ENCODE measurements around the gene LEPROT. TPM values are rescaled to one million over a fixed set of nuclear protein-coding genes. Genes with fewer than 3 reads are reported as not detected.

The LEPROT gene
- polyA plus RNA-seq, 1 donor (not counting 4 experiments of a cell fraction or from before 2014, with no cell fraction given): 82.5 TPM

DNA sequence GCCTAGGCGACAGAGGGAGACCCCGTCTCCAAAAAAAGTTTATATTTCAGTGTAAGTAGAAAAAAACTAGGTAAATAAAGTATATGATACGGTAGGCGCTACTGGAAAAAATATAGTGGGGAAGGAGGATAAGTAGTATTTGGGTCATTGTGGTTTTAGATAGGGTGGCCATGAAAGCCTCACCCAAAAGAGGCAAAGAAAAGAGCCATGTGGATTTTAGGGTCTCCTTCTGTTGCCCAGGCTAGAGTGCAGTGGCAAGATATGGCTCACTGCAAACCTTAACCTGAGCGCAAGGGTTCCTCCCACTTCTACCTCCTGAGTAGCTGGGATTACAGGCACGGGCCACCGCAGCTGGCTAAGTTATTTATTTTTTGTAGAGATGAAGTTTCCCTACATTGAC, 17.1 kb downstream of the LEPROT start:
- Histone ChIP-seq H3K4me2 (ENCODE audit: control insufficient read depth, extremely low read depth, insufficient read depth, low read depth, low read length) (no peak overlapping the region), H3K36me3 (ENCODE audit: control insufficient read depth in 2 of 2, extremely low read depth in 1 of 2, insufficient read depth in 2 of 2, low read length in 2 of 2) (no peaks in the 10 kb centered on the region), H3K9ac (ENCODE audit: control insufficient read depth, extremely low read depth, insufficient read depth, low read length) (no peak overlapping the region), H4K20me1 (ENCODE audit: control insufficient read depth, extremely low read depth, insufficient read depth, low read length) (no peaks in the 10 kb centered on the region), H3K27me3 (ENCODE audit: control insufficient read depth, extremely low read depth, insufficient read depth, low read length) (no peaks in the 10 kb centered on the region), H3K4me1 (ENCODE audit: control insufficient read depth, extremely low read depth, insufficient read depth, low read length) (peaks cover 21% of the 10 kb centered on the region), H3K9me1 (ENCODE audit: control insufficient read depth, extremely low read depth, insufficient read depth, low read length) (no peaks in the 10 kb centered on the region), H3K4me3 (ENCODE audit: control insufficient read depth in 2 of 3, extremely low read depth in 1 of 3, insufficient read depth in 2 of 3, low read depth in 1 of 3, low read length in 3 of 3) (no peak overlapping the region), H3K27ac (ENCODE audit: control insufficient read depth, insufficient read depth, low read length) (no peak overlapping the region), H3K79me2 (ENCODE audit: control insufficient read depth, insufficient read depth, low read length) (peaks cover 5% of the 10 kb centered on the region), H2AFZ (ENCODE audit: control insufficient read depth, low read length) (no peak overlapping the region), H3K9me3 (ENCODE audit: control insufficient read depth, low read depth, low read length) (no peaks in the 10 kb centered on the region)
- no peak for TF ChIP-seq EZH2 (IDR thresholded peaks at IDR 0.05; ENCODE audit: low read length)
- TF ChIP-seq, protein P1, sequence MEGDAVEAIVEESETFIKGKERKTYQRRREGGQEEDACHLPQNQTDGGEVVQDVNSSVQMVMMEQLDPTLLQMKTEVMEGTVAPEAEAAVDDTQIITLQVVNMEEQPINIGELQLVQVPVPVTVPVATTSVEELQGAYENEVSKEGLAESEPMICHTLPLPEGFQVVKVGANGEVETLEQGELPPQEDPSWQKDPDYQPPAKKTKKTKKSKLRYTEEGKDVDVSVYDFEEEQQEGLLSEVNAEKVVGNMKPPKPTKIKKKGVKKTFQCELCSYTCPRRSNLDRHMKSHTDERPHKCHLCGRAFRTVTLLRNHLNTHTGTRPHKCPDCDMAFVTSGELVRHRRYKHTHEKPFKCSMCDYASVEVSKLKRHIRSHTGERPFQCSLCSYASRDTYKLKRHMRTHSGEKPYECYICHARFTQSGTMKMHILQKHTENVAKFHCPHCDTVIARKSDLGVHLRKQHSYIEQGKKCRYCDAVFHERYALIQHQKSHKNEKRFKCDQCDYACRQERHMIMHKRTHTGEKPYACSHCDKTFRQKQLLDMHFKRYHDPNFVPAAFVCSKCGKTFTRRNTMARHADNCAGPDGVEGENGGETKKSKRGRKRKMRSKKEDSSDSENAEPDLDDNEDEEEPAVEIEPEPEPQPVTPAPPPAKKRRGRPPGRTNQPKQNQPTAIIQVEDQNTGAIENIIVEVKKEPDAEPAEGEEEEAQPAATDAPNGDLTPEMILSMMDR (optimal IDR thresholded peaks at IDR 0.05 in 1 of 3, IDR thresholded peaks at IDR 0.05 in 1 of 3, conservative IDR thresholded peaks at IDR 0.05 in 1 of 3; ENCODE audit: extremely low read depth in 1 of 3, insufficient read depth in 2 of 3, low read length in 3 of 3): no peak
- dilution Hi-C loops (cut with MboI; ENCODE audit: extremely low pct_ligation_motif_present, low sequenced_read_pairs): no loop called here
- DNase-seq (ENCODE audit: low read depth, low spot score) (no peak), FAIRE-seq (no peak)

DNA sequence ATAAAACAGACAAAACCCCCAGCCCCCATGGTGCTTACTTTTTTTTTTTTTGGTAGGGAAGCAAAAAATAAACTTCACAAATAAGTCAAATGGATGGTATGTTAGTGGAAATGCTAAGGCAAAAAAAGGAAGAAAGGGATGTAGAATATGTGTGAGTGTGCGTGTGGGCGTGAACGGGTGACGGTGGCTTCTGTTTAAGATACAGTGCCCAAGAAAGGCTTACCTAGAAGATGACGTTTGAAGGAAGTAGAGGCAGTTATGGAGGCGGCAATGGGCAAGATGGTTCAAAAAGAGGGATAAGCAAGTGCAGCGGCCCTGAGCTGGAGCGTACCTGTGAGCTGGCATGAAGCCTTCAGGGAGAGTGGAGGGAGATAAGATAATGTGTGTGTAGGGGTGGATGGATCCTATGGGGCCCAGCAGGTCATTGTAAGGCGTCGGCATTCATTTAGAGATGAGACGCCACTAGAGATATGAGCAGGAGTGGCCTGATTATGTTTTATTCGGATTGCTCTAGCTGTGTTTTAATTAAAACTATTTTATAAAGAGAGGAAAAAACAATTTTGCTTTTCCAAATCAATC, 19.9 kb downstream of the LEPROT start:
- Histone ChIP-seq H3K4me1 (ENCODE audit: control insufficient read depth, extremely low read depth, insufficient read depth, low read length) (peaks cover 7% of the 10 kb centered on the region), H3K79me2 (ENCODE audit: control insufficient read depth, insufficient read depth, low read length) (no peaks in the 10 kb centered on the region), H3K27ac (ENCODE audit: control insufficient read depth, insufficient read depth, low read length) (no peak overlapping the region), H3K4me3 (ENCODE audit: control insufficient read depth in 2 of 3, extremely low read depth in 1 of 3, insufficient read depth in 2 of 3, low read depth in 1 of 3, low read length in 3 of 3) (no peak overlapping the region), H3K9ac (ENCODE audit: control insufficient read depth, extremely low read depth, insufficient read depth, low read length) (no peak overlapping the region), H3K36me3 (ENCODE audit: control insufficient read depth in 2 of 2, extremely low read depth in 1 of 2, insufficient read depth in 2 of 2, low read length in 2 of 2) (no peaks in the 10 kb centered on the region), H3K9me1 (ENCODE audit: control insufficient read depth, extremely low read depth, insufficient read depth, low read length) (no peaks in the 10 kb centered on the region), H2AFZ (ENCODE audit: control insufficient read depth, low read length) (no peak overlapping the region), H4K20me1 (ENCODE audit: control insufficient read depth, extremely low read depth, insufficient read depth, low read length) (no peaks in the 10 kb centered on the region), H3K4me2 (ENCODE audit: control insufficient read depth, extremely low read depth, insufficient read depth, low read depth, low read length) (no peak overlapping the region), H3K27me3 (ENCODE audit: control insufficient read depth, extremely low read depth, insufficient read depth, low read length) (no peaks in the 10 kb centered on the region), H3K9me3 (ENCODE audit: control insufficient read depth, low read depth, low read length) (no peaks in the 10 kb centered on the region)
- FAIRE-seq (no peak), DNase-seq (ENCODE audit: low read depth, low spot score) (no peak)
- TF ChIP-seq, protein P1 (optimal IDR thresholded peaks at IDR 0.05 in 1 of 3, IDR thresholded peaks at IDR 0.05 in 1 of 3, conservative IDR thresholded peaks at IDR 0.05 in 1 of 3; ENCODE audit: extremely low read depth in 1 of 3, insufficient read depth in 2 of 3, low read length in 3 of 3): no peak
- TF ChIP-seq EZH2 (IDR thresholded peaks at IDR 0.05; ENCODE audit: low read length): no peak
- dilution Hi-C loops (cut with MboI; ENCODE audit: extremely low pct_ligation_motif_present, low sequenced_read_pairs): no loop called here
